Loucy (cell line): ENCODE measurements around the gene PSAPL1.

Experiments
- H2AFZ ChIP-seq: fragments of 200-600 bp; sonication (generic); 2 replicates; pipeline ENCODE4 v1.6.0; 2016; ENCODE audit warnings: antibody characterized with exemption, mild to moderate bottlenecking, low read length, moderate library complexity
- H3F3A ChIP-seq: fragments of 200-600 bp; 2 replicates; pipeline ENCODE4 v1.6.0; 2016; ENCODE audit warnings: antibody characterized with exemption, low read depth, mild to moderate bottlenecking
- H3K27me3 ChIP-seq: fragments of 200-600 bp; sonication (generic); 2 replicates; pipeline ENCODE4 v1.6.1; 2014; ENCODE audit warnings: low read length, mild to moderate bottlenecking; ENCODE audit not compliant: insufficient read depth, poor library complexity, severe bottlenecking
- H3K36me3 ChIP-seq: fragments of 200-600 bp; sonication (generic); 2 replicates; pipeline ENCODE4 v1.6.1; 2016; ENCODE audit warnings: low read length; ENCODE audit not compliant: insufficient read depth
- H3K4me1 ChIP-seq: fragments of 200-600 bp; sonication (generic); 2 replicates; pipeline ENCODE4 v1.5.1; 2014; ENCODE audit warnings: low read length, mild to moderate bottlenecking; ENCODE audit not compliant: insufficient read depth, poor library complexity, severe bottlenecking
- H3K4me2 ChIP-seq: fragments of 200-600 bp; sonication (generic); 2 replicates; pipeline ENCODE4 v1.6.0; 2014; ENCODE audit warnings: antibody characterized with exemption, low read length, low read depth, mild to moderate bottlenecking; ENCODE audit not compliant: poor library complexity, severe bottlenecking
- H3K4me3 ChIP-seq: fragments of 200-600 bp; sonication (generic); 2 replicates; pipeline ENCODE4 v1.5.1; 2014; ENCODE audit warnings: low read length, mild to moderate bottlenecking, mixed read lengths; ENCODE audit not compliant: poor library complexity, severe bottlenecking
- H3K79me2 ChIP-seq: fragments of 200-600 bp; sonication (generic); 2 replicates; pipeline ENCODE4 v1.6.1; 2014; ENCODE audit warnings: low read length; ENCODE audit not compliant: insufficient read depth
- H3K9ac ChIP-seq: fragments of 200-600 bp; sonication (generic); 2 replicates; pipeline ENCODE4 v1.6.0; 2014; ENCODE audit warnings: mild to moderate bottlenecking, low read depth, low read length, moderate library complexity; ENCODE audit not compliant: poor library complexity, severe bottlenecking
- H3K9me2 ChIP-seq: fragments of 200-600 bp; sonication (generic); replicated peaks from 2 replicates; pipeline ENCODE4 v1.6.1; 2016; ENCODE audit warnings: low read depth, low read length, mixed read lengths
- H3K9me3 ChIP-seq: fragments of 200-600 bp; sonication (generic); 2 replicates; pipeline ENCODE4 v1.6.1; 2014; ENCODE audit warnings: mild to moderate bottlenecking, antibody characterized with exemption, low read length, low read depth; ENCODE audit not compliant: insufficient read depth
- H4K20me1 ChIP-seq: fragments of 200-600 bp; sonication (generic); 2 replicates; pipeline ENCODE4 v1.6.0; 2014; ENCODE audit warnings: antibody characterized with exemption, low read length, mild to moderate bottlenecking; ENCODE audit not compliant: insufficient read depth, poor library complexity, severe bottlenecking
- EZH2phosphoT487 ChIP-seq: fragments of 200-600 bp; IDR thresholded peaks from 2 replicates; pipeline ENCODE4 v1.6.1; 2018; ENCODE audit warnings: antibody characterized with exemption, mild to moderate bottlenecking, moderate library complexity, borderline replicate concordance
- TF ChIP-seq, protein P1 (sequence below): fragments of 200-600 bp; sonication (generic); conservative IDR thresholded peaks from 2 replicates; pipeline ENCODE4 v1.5.1; 2014; ENCODE audit warnings: mild to moderate bottlenecking, antibody characterized with exemption, low read length

Gene PSAPL1

DNA sequence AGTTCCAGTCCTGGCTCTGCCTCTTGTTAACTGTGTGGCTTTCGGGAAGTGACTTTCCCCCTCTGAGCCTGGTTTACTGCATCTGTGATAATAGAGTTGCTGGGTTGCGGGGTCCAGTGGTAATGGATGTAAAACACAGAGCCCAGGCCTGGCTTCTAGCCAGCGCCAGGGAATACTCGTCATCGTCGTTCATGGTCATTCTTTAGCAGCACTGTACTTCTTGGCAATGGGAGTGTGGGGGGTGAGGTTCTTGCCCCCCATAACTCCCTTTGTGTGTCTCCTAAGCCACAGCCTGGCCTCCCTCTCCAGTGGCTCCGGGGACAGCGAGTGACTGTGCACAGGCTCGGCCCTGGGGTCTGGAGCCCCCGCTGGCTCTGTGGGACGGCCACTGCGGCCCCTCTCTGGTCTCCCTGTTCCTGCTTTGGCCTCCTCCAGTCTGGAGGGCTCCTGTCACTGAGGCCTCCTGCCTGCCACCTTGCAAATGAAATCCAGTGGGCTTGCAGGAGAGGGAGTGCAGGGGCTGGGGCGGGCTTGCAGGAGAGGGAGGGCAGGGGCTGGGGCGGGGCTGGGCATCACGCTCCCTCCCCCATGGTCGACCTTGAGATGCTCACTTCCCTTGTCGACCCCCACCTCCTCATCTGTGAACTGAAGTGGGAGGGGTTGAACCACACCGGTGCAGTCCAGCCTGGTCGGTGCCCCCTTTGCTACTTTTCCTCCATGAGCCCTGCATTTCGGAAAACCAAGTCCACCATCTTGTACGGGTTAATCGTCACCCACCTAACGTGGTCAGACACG is 13.2 kb downstream of the PSAPL1 start:
- no peaks in the 10 kb centered on the region for H3K79me2 ChIP-seq
- no peaks in the 10 kb centered on the region for H3K27me3 ChIP-seq
- H3K4me3 ChIP-seq = no peak overlapping the region
- H2AFZ ChIP-seq = no peak overlapping the region
- TF ChIP-seq EZH2phosphoT487 = no peak
- TF ChIP-seq, protein P1, sequence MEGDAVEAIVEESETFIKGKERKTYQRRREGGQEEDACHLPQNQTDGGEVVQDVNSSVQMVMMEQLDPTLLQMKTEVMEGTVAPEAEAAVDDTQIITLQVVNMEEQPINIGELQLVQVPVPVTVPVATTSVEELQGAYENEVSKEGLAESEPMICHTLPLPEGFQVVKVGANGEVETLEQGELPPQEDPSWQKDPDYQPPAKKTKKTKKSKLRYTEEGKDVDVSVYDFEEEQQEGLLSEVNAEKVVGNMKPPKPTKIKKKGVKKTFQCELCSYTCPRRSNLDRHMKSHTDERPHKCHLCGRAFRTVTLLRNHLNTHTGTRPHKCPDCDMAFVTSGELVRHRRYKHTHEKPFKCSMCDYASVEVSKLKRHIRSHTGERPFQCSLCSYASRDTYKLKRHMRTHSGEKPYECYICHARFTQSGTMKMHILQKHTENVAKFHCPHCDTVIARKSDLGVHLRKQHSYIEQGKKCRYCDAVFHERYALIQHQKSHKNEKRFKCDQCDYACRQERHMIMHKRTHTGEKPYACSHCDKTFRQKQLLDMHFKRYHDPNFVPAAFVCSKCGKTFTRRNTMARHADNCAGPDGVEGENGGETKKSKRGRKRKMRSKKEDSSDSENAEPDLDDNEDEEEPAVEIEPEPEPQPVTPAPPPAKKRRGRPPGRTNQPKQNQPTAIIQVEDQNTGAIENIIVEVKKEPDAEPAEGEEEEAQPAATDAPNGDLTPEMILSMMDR = no peak
- H3K36me3 ChIP-seq = no peaks in the 10 kb centered on the region
- H4K20me1 ChIP-seq = no peaks in the 10 kb centered on the region
- H3K9ac ChIP-seq = no peak overlapping the region
- H3K4me1 ChIP-seq = no peaks in the 10 kb centered on the region
- H3K9me2 ChIP-seq = no peaks in the 10 kb centered on the region
- H3F3A ChIP-seq = no peaks in the 10 kb centered on the region
- peaks cover 4% of the 10 kb centered on the region; the same call in 1 of the 2 replicates for H3K9me3 ChIP-seq
- no peak overlapping the region for H3K4me2 ChIP-seq

DNA sequence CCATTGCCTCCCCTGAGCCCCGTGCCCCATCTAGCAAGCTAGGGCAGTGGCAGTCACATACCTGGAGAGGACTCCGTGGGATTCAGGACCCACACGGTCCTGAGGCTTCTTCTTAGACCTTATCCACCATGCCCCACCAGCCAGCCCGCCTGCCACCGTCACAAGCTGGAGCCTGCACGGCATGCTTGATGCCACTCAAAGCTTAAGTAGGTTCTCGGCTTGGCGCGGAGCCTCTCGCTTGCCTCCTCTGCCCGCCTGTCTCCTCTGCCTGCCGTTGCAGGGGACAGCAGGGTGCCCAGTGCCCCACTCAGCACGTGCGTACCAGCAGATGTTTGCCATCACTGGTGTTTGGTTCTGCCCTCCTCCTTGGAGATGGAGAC is 14.1 kb downstream of the PSAPL1 start:
- H3K4me2 ChIP-seq = no peak overlapping the region
- no peak overlapping the region for H3K4me3 ChIP-seq
- peaks cover 4% of the 10 kb centered on the region; the same call in 1 of the 2 replicates for H3K9me3 ChIP-seq
- no peaks in the 10 kb centered on the region for H3K79me2 ChIP-seq
- H3K27me3 ChIP-seq = no peaks in the 10 kb centered on the region
- H3K4me1 ChIP-seq = no peaks in the 10 kb centered on the region
- H3K36me3 ChIP-seq = no peaks in the 10 kb centered on the region
- no peak for TF ChIP-seq EZH2phosphoT487
- TF ChIP-seq, protein P1 = no peak
- H3K9me2 ChIP-seq = no peaks in the 10 kb centered on the region
- no peak overlapping the region for H3K9ac ChIP-seq
- H2AFZ ChIP-seq = no peak overlapping the region
- H3F3A ChIP-seq = no peaks in the 10 kb centered on the region
- H4K20me1 ChIP-seq = no peaks in the 10 kb centered on the region

DNA sequence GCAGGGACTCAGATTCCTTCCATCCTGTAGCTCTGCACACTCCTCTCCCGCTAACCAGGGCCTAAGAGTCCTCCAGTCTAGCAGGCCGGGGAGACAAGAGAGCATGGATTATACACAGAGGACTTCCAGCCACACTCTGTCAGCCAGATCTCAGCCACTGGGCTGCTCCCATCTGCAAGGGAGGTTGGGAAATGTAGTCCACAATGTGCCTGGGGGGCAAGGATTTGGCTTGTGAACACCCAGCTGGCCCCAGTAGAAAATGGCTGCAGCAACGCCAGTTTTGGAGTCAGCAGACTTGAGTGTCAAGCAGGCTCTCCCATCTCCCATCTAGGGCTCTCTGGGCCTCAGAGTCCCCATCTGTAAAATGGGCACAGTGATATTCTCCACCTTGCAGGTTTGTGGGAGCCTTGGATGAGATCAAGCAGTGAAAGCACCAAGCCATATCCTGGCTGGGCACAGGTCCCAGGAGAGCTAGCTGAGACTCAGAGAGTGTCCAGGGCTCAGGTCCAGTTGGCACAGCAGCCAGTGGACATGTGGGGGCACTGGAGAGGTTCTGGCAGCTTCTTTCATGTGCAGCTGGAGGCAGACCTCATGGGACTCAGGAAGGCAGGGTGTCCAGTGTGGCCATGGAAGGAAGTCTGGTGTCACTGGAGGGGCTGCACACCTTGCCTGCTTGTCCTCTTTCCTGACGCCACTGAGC is 14.6 kb downstream of the PSAPL1 start:
- Histone ChIP-seq H4K20me1 (no peaks in the 10 kb centered on the region), H3K9me3 (peaks cover 4% of the 10 kb centered on the region; the same call in 1 of the 2 replicates), H3K4me1 (no peaks in the 10 kb centered on the region), H3K9ac (no peak overlapping the region), H3K4me2 (no peak overlapping the region), H3K36me3 (no peaks in the 10 kb centered on the region), H3F3A (no peaks in the 10 kb centered on the region), H3K27me3 (no peaks in the 10 kb centered on the region), H3K4me3 (no peak overlapping the region), H3K79me2 (no peaks in the 10 kb centered on the region), H3K9me2 (no peaks in the 10 kb centered on the region), H2AFZ (no peak overlapping the region)
- TF ChIP-seq, protein P1 = no peak
- no peak for TF ChIP-seq EZH2phosphoT487
